ENCODE results near the gene PLXNA4.

PLXNA4 gene

GRCh38 chr7:132250480-132251326 lies 325.6 kb downstream of the PLXNA4 start:
- Histone ChIP-seq H3K27me3 (ENCODE audit: insufficient read depth, poor library complexity, severe bottlenecking) (no peaks in the 10 kb centered on the region), H3K27ac (replicated peaks) (no peak overlapping the region), H3K4me3 (replicated peaks; ENCODE audit: insufficient read depth, low read length) (no peak overlapping the region)
- TF ChIP-seq GABPA (IDR thresholded peaks at IDR 0.05; ENCODE audit: low read depth): no peak
- no peak for DNase-seq (ENCODE audit: low read depth in 1 of 2, low spot score in 1 of 2)

- H3K27ac ChIP-seq (replicated peaks): no peak overlapping the region
- TF ChIP-seq CTCF (IDR thresholded peaks at IDR 0.05; ENCODE audit: insufficient read depth, low read length) (no peak), GABPA (IDR thresholded peaks at IDR 0.05; ENCODE audit: low read depth) (no peak), POLR2AphosphoS5 (IDR thresholded peaks at IDR 0.05; ENCODE audit: low read depth) (no peak), REST (IDR thresholded peaks at IDR 0.05; ENCODE audit: insufficient replicate concordance, low read depth) (no peak), SPI1 (IDR thresholded peaks at IDR 0.05; ENCODE audit: borderline replicate concordance, low read depth) (no peak)
- no peak for DNase-seq (ENCODE audit: low read depth in 1 of 2, low spot score in 1 of 2)
- no peaks in the 10 kb centered on the region for H3K27me3 ChIP-seq (ENCODE audit: insufficient read depth, poor library complexity, severe bottlenecking)
- no peak overlapping the region for H3K4me3 ChIP-seq (replicated peaks; ENCODE audit: insufficient read depth, low read length)
These were observed 326.9 kb downstream of the PLXNA4 start for GRCh38 chr7:132249256-132249971.

GRCh38 chr7:132248841-132249240 lies 327.4 kb downstream of the PLXNA4 start:
- no peak overlapping the region for H3K4me3 ChIP-seq (replicated peaks; ENCODE audit: insufficient read depth, low read length)
- DNase-seq (ENCODE audit: low read depth in 1 of 2, low spot score in 1 of 2): no peak
- H3K27ac ChIP-seq (replicated peaks): no peak overlapping the region
- TF ChIP-seq REST (IDR thresholded peaks at IDR 0.05; ENCODE audit: insufficient replicate concordance, low read depth) (no peak), CTCF (IDR thresholded peaks at IDR 0.05; ENCODE audit: insufficient read depth, low read length) (no peak), POLR2AphosphoS5 (IDR thresholded peaks at IDR 0.05; ENCODE audit: low read depth) (no peak), SPI1 (IDR thresholded peaks at IDR 0.05; ENCODE audit: borderline replicate concordance, low read depth) (no peak), GABPA (IDR thresholded peaks at IDR 0.05; ENCODE audit: low read depth) (no peak)
- no peaks in the 10 kb centered on the region for H3K27me3 ChIP-seq (ENCODE audit: insufficient read depth, poor library complexity, severe bottlenecking)

GRCh38 chr7:132247995-132248618 lies 328.2 kb downstream of the PLXNA4 start:
- no peaks in the 10 kb centered on the region for H3K27me3 ChIP-seq (ENCODE audit: insufficient read depth, poor library complexity, severe bottlenecking)
- TF ChIP-seq CTCF (IDR thresholded peaks at IDR 0.05; ENCODE audit: insufficient read depth, low read length) (no peak), SPI1 (IDR thresholded peaks at IDR 0.05; ENCODE audit: borderline replicate concordance, low read depth) (no peak), GABPA (IDR thresholded peaks at IDR 0.05; ENCODE audit: low read depth) (no peak), POLR2AphosphoS5 (IDR thresholded peaks at IDR 0.05; ENCODE audit: low read depth) (no peak), REST (IDR thresholded peaks at IDR 0.05; ENCODE audit: insufficient replicate concordance, low read depth) (no peak)
- H3K27ac ChIP-seq (replicated peaks): no peak overlapping the region
- DNase-seq (ENCODE audit: low read depth in 1 of 2, low spot score in 1 of 2): no peak
- no peak overlapping the region for H3K4me3 ChIP-seq (replicated peaks; ENCODE audit: insufficient read depth, low read length)
